A549 (cell line): ENCODE measurements around the gene PCSK6. TPM values are rescaled to one million over a fixed set of nuclear protein-coding genes. Genes with fewer than 3 reads are reported as not detected.

Source experiments
- ATAC-seq, 2 experiments: fragments of 200-7000 bp in 1 of 2; fragments of >200 bp in 1 of 2; cut with Nextera tagmentation in 1 of 2; cut with Tn5 transposase in 1 of 2; 3 replicates each; pipeline versions ENCODE4 v1.8.0 to v1.9.1; 2018 to 2020; ENCODE audit warnings: mild to moderate bottlenecking in 1 of 2, moderate library complexity in 1 of 2
- CTCF ChIA-PET: fragments of 300-600 bp; sonication (Branson Sonifier 250); formaldehyde crosslinking; extraction: SDS; loops from one replicate; lab custom pipeline; 2021; ENCODE audit warnings: antibody characterized with exemption, inconsistent platforms; lab: Yijun Ruan, JAX
- POLR2A ChIA-PET: fragments of 350-600 bp; formaldehyde crosslinking; extraction: SDS; loops from one replicate; lab custom pipeline; 2021; ENCODE audit warnings: antibody characterized with exemption, inconsistent platforms; lab: Yijun Ruan, JAX
- DNase-seq, 2 experiments: peaks; one replicate each; pipeline versions ENCODE4 v3.0.0 to v3.0.0-alpha.2; 2011 to 2016; ENCODE audit warnings: low read depth in 1 of 2, low spot score in 1 of 2
- FAIRE-seq: peaks from 2 replicates; lab custom pipeline; 2011; peaks lifted over from hg19 to GRCh38; lab: Jason Lieb, UNC
- H3K27ac ChIP-seq, 2 experiments: fragments of >200 bp; sonication (Bioruptor Twin); formaldehyde crosslinking; 3 replicates each; pipeline ENCODE4 v1.5.1; 2016 to 2017
- H3K4me1 ChIP-seq: fragments of >200 bp; sonication (Bioruptor Twin); formaldehyde crosslinking; 3 replicates; pipeline ENCODE4 v1.6.1; 2016
- H3K4me2 ChIP-seq: fragments of >200 bp; sonication (Bioruptor Twin); formaldehyde crosslinking; 3 replicates; pipeline ENCODE4 v1.6.1; 2016
- H3K4me3 ChIP-seq: fragments of >200 bp; sonication (Bioruptor Twin); formaldehyde crosslinking; 3 replicates; pipeline ENCODE4 v1.5.1; 2016
- H3K9me3 ChIP-seq: fragments of >200 bp; sonication (Bioruptor Twin); formaldehyde crosslinking; 3 replicates; pipeline ENCODE4 v1.6.1; 2016
- CEBPB ChIP-seq, 2 experiments: fragments of >200 bp in 1 of 2; sonication (Bioruptor Twin) in 1 of 2; formaldehyde crosslinking in 1 of 2; IDR thresholded peaks; 2 replicates each; pipeline ENCODE4 v1.6.1; 2012 to 2016
- CHD4 ChIP-seq: fragments of 200-600 bp; sonication (generic); IDR thresholded peaks from 2 replicates; pipeline ENCODE4 v1.6.1; 2016; ENCODE audit warnings: antibody characterized with exemption, mild to moderate bottlenecking, borderline replicate concordance
- HEYL ChIP-seq: fragments of 250-450 bp; sonication (Bioruptor Pico); IDR thresholded peaks from 2 replicates; pipeline ENCODE4 v1.8.0; 2021; ENCODE audit warnings: mild to moderate bottlenecking, moderate library complexity
- HOXA7 ChIP-seq: fragments of 250-450 bp; sonication (Bioruptor Pico); IDR thresholded peaks from 2 replicates; pipeline ENCODE4 v1.5.0; 2020; ENCODE audit warnings: mild to moderate bottlenecking, moderate library complexity
- HOXB5 ChIP-seq: fragments of 250-450 bp; sonication (Bioruptor Pico); IDR thresholded peaks from 2 replicates; pipeline ENCODE4 v1.5.0; 2020; ENCODE audit warnings: mild to moderate bottlenecking, moderate library complexity
- JUN ChIP-seq, 2 experiments: fragments of >200 bp; sonication (Bioruptor Twin); formaldehyde crosslinking; IDR thresholded peaks; 2 replicates in 1 of 2; 3 replicates in 1 of 2; pipeline ENCODE4 v1.6.1; 2016 to 2017
- MAZ ChIP-seq: fragments of 150-350 bp; IDR thresholded peaks from 2 replicates; pipeline ENCODE4 v1.6.1; 2014; ENCODE audit warnings: antibody characterized with exemption, low read depth, low read length, borderline replicate concordance
- MYC ChIP-seq: IDR thresholded peaks from 2 replicates; pipeline ENCODE4 v1.6.1; 2012; ENCODE audit warnings: mild to moderate bottlenecking, inconsistent platforms, low read length, improper control_type of control experiment, borderline replicate concordance
- NPAS2 ChIP-seq: fragments of 250-450 bp; sonication (Bioruptor Pico); IDR thresholded peaks from 2 replicates; pipeline ENCODE4 v1.8.0; 2022; ENCODE audit warnings: mild to moderate bottlenecking, moderate library complexity, borderline replicate concordance
- PHF8 ChIP-seq: fragments of 200-600 bp; sonication (generic); IDR thresholded peaks from 2 replicates; pipeline ENCODE4 v1.6.1; 2016; ENCODE audit warnings: low read depth, mild to moderate bottlenecking, antibody characterized with exemption, moderate library complexity, borderline replicate concordance
- POLR2A ChIP-seq: IDR thresholded peaks from 2 replicates; pipeline ENCODE4 v1.6.1; 2012; ENCODE audit warnings: mild to moderate bottlenecking, low read length
- POLR2AphosphoS2 ChIP-seq: conservative IDR thresholded peaks from 2 replicates; pipeline ENCODE4 v1.6.1; 2012; ENCODE audit warnings: low read length, improper control_type of control experiment, inconsistent platforms
- RARB ChIP-seq: fragments of 250-450 bp; sonication (Bioruptor Pico); IDR thresholded peaks from 2 replicates; pipeline ENCODE4 v1.8.0; 2021; ENCODE audit warnings: mild to moderate bottlenecking, moderate library complexity
- RCOR1 ChIP-seq: fragments of 150-350 bp; IDR thresholded peaks from 2 replicates; pipeline ENCODE4 v1.6.1; 2014; ENCODE audit warnings: antibody characterized with exemption, low read length, low read depth
- RNF2 ChIP-seq: fragments of 200-600 bp; sonication (generic); IDR thresholded peaks from 2 replicates; pipeline ENCODE4 v1.6.1; 2016; ENCODE audit warnings: low read depth, mild to moderate bottlenecking, antibody characterized with exemption, moderate library complexity, borderline replicate concordance
- SMC3 ChIP-seq: fragments of >200 bp; sonication (Bioruptor Twin); formaldehyde crosslinking; IDR thresholded peaks from 3 replicates; pipeline ENCODE4 v1.6.1; 2018; ENCODE audit warnings: inconsistent platforms
- TFCP2L1 ChIP-seq: fragments of 250-450 bp; sonication (Bioruptor Pico); IDR thresholded peaks from 2 replicates; pipeline ENCODE4 v1.5.0; 2021; ENCODE audit warnings: mild to moderate bottlenecking
- WGBS: methylation state at CpG from one replicate; pipeline ENCODE4 v1.1.6; 2017; ENCODE audit errors: missing lambda C conversion rate; 5-methylcytosine and 5-hydroxymethylcytosine counted together
- polyA plus RNA-seq, 4 experiments: library from polyadenylated mRNA; depleted of rRNA in 3 of 4; stranded (reverse); fragments of >200 nt; fragmentation: RNase III in 1 of 4; extraction: RNeasy Plus Mini Kit Qiagen cat#74134 plus additional on column Dnase treatment in 1 of 4; gene quantifications; 2 replicates in 3 of 4; 3 replicates in 1 of 4; pipeline ENCODE4 v1.2.3, GENCODE V29; 2011 to 2017
- TF ChIP-seq, protein P1 (sequence below): IDR thresholded peaks from 2 replicates; pipeline ENCODE4 v1.6.1; 2012; ENCODE audit warnings: low read depth, borderline replicate concordance
- TF ChIP-seq, protein P2 (sequence below): IDR thresholded peaks from 2 replicates; pipeline ENCODE4 v1.6.1; 2012
- TF ChIP-seq, protein P3 (sequence below): fragments of 250-450 bp; sonication (Bioruptor Pico); IDR thresholded peaks from 2 replicates; pipeline ENCODE4 v1.5.0; 2020; ENCODE audit warnings: low read depth, mild to moderate bottlenecking, moderate library complexity
- TF ChIP-seq, protein P4 (sequence below): fragments of >200 bp; sonication (Bioruptor Twin); formaldehyde crosslinking; IDR thresholded peaks from 3 replicates; pipeline ENCODE4 v1.6.1; 2016
- TF ChIP-seq, protein P5 (sequence below): IDR thresholded peaks from 2 replicates; pipeline ENCODE4 v1.6.1; 2012

PCSK6 gene
- polyA plus RNA-seq, 2 of the 4 experiments (the other 2 are of a cell fraction): 10.0 to 15.2 TPM

DNA sequence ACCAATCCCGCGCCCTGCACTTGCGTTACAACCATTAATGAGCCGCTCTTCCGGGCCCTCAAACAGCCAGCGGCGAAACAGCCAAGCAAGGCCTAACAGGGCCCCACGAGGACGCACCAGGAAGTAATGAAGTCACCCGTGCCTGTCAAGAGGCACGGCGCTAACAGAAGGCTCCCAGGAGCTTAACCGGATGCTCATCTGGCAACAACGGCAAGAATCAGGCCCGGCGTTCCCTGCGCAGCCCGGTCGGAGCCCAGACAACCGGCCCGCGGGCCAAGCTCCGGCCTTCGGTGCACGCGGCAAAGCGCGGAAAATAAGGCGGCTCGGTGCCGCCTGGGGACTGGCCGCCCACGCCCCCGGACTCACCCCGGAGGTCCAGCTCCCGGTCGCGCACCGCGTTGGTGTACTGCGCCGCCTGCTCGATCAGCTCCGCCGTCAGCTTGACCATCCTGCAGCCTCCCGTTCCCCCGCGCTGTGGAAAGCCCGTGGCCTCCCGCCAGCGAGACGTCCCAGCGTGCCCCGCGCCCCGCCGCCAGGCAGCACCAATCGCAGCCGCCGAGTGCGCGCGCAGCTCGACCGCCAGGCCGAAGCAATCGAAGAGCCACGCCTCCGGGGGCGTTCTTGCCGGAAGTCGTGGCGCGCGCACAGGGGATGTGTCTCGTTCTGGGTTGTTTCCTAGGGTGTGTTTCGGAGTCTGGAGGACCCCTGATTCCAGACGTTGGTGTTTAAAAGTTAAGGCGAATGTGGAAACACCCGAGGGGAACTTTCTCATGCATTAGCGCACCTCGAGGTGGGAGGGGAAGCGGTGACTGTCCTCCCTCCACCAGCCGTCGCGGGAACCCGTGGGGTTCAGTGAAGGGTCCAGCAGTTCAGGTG, 194.5 kb downstream of the PCSK6 start, which contains the start of gene SNRPA1:
SNRPA1 (minus strand) TSS at position 518 of the 876 bp plus-strand sequence; CDS start at position 448, 70 bp downstream.
- ATAC-seq (peak; percentile 83 to 91), DNase-seq (peak; percentile 97 to 98), FAIRE-seq (peak; percentile 73)
- peak within 1 kb of the TSS; percentile 92 for H3K4me2 ChIP-seq
- 0 out of 2 replicates have a peak, but pooled peaks have one; percentile 55 for TF ChIP-seq MAZ
- TF ChIP-seq, protein P1, sequence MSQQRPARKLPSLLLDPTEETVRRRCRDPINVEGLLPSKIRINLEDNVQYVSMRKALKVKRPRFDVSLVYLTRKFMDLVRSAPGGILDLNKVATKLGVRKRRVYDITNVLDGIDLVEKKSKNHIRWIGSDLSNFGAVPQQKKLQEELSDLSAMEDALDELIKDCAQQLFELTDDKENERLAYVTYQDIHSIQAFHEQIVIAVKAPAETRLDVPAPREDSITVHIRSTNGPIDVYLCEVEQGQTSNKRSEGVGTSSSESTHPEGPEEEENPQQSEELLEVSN: peak; percentile 83; the same call in 1 of the 2 replicates
- TF ChIP-seq CEBPB (IDR thresholded peaks at IDR 0.05): no peak
- TF ChIP-seq RNF2: no peak
- peak; percentile 87 for TF ChIP-seq PHF8
- TF ChIP-seq, protein P2, sequence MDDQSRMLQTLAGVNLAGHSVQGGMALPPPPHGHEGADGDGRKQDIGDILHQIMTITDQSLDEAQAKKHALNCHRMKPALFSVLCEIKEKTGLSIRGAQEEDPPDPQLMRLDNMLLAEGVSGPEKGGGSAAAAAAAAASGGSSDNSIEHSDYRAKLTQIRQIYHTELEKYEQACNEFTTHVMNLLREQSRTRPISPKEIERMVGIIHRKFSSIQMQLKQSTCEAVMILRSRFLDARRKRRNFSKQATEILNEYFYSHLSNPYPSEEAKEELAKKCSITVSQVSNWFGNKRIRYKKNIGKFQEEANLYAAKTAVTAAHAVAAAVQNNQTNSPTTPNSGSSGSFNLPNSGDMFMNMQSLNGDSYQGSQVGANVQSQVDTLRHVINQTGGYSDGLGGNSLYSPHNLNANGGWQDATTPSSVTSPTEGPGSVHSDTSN: no peak; the same call in 1 of the 2 replicates
- no peak for TF ChIP-seq POLR2AphosphoS2
- TF ChIP-seq, protein P3, sequence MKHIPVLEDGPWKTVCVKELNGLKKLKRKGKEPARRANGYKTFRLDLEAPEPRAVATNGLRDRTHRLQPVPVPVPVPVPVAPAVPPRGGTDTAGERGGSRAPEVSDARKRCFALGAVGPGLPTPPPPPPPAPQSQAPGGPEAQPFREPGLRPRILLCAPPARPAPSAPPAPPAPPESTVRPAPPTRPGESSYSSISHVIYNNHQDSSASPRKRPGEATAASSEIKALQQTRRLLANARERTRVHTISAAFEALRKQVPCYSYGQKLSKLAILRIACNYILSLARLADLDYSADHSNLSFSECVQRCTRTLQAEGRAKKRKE (CRISPR knock-in tag): peak; percentile 12; the same call in 1 of the 2 replicates
- TF ChIP-seq HEYL: no peak
- TF ChIP-seq, protein P4, sequence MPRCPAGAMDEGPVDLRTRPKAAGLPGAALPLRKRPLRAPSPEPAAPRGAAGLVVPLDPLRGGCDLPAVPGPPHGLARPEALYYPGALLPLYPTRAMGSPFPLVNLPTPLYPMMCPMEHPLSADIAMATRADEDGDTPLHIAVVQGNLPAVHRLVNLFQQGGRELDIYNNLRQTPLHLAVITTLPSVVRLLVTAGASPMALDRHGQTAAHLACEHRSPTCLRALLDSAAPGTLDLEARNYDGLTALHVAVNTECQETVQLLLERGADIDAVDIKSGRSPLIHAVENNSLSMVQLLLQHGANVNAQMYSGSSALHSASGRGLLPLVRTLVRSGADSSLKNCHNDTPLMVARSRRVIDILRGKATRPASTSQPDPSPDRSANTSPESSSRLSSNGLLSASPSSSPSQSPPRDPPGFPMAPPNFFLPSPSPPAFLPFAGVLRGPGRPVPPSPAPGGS: peak; percentile 93
- 0 out of 3 replicates have a peak, but pooled peaks have one; percentile 17 for TF ChIP-seq SMC3
- TF ChIP-seq POLR2A: peak; percentile 80
- TF ChIP-seq JUN (IDR thresholded peaks at IDR 0.05): peak; percentile 80 to 98; a peak in 4 of 5 replicates
- no peak for TF ChIP-seq RCOR1
- no peak for TF ChIP-seq RARB
- TF ChIP-seq MYC: peak; percentile 49; the same call in 1 of the 2 replicates
- TF ChIP-seq CHD4: no peak
- peak; percentile 90 for TF ChIP-seq TFCP2L1 (CRISPR knock-in tag)
- 0 out of 2 replicates have a peak, but pooled peaks have one; percentile 25 for TF ChIP-seq HOXA7 (CRISPR knock-in tag)
- no peak for TF ChIP-seq NPAS2
- peak; percentile 74 for TF ChIP-seq HOXB5 (CRISPR knock-in tag)
- TF ChIP-seq, protein P5, sequence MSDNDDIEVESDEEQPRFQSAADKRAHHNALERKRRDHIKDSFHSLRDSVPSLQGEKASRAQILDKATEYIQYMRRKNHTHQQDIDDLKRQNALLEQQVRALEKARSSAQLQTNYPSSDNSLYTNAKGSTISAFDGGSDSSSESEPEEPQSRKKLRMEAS: peak; percentile 96
- ChIA-PET POLR2A (interaction anchor here (1.0 to 1.7 kb wide), 8 partner anchors 12 to 362 kb away, joined by 3 to 6 read pairs (median 4); partner anchors contain the start of genes CHSY1 and TM2D3), CTCF (interaction anchor here (0.6 to 17.4 kb wide), 14 partner anchors 9 to 358 kb away, joined by 3 to 251 read pairs (median 4); no protein-coding TSS in a partner anchor)
- peak within 1 kb of the TSS; percentile 95 for H3K4me3 ChIP-seq
- peaks cover 36% of the 10 kb centered on the region for H3K4me1 ChIP-seq
- H3K9me3 ChIP-seq: no peaks in the 10 kb centered on the region
- WGBS: 2% methylated on average over 62 of the region's 87 CpGs
- peak within 1 kb of the TSS; percentile 91 to 97 for H3K27ac ChIP-seq
